ENCODE data around the gene LRRTM1. TPM values are rescaled to one million over a fixed set of nuclear protein-coding genes. Genes with fewer than 3 reads are reported as not detected.

The LRRTM1 gene
- total and polyA plus RNA-seq, 2 of the 4 experiments (the other 2 are of a cell fraction) = not detected

DNA sequence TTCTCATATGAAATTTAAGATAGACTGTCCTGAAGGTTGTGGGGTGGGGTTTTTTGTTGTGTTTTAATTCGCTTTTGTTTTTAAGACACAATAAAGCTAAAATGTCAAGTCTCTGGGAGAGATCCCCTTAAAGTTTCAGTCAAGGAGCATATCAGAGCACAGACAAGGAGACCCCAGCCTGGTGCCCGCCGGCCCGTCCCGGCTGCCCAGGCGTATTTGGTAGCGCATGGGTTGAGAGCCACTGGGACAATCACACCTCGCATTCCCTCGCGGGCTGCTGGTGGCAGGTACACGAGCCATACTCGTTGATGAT is 2.6 kb downstream of the LRRTM1 start:
- Histone ChIP-seq H3K4me1 (ENCODE audit: control insufficient read depth, insufficient read depth, low read length) (no peaks in the 10 kb centered on the region), H2AK5ac (ENCODE audit: low read depth, low read length) (no peak overlapping the region), H2BK20ac (ENCODE audit: low read depth, low read length) (no peak overlapping the region), H3K4ac (ENCODE audit: low read depth, low read length) (no peak overlapping the region), H4K91ac (ENCODE audit: insufficient read depth, low read depth, low read length) (no peak overlapping the region), H4K5ac (ENCODE audit: low read depth, low read length) (no peak overlapping the region), H2BK5ac (ENCODE audit: low read depth, low read length, poor library complexity, severe bottlenecking) (no peak overlapping the region), H4K20me1 (ENCODE audit: insufficient read depth, low read length) (no peaks in the 10 kb centered on the region), H2BK15ac (ENCODE audit: low read depth, low read length) (no peak overlapping the region), H3K79me1 (ENCODE audit: low read depth in 1 of 2, low read length in 2 of 2) (no peaks in the 10 kb centered on the region), H3K9ac (ENCODE audit: low read depth, low read length) (no peak overlapping the region), H2AK9ac (replicated peaks; ENCODE audit: low read depth, low read length, poor library complexity) (no peak overlapping the region), H2AFZ (replicated peaks; ENCODE audit: low read length, poor library complexity) (no peak overlapping the region), H4K8ac (ENCODE audit: low read depth in 2 of 2, low read length in 2 of 2) (no peak overlapping the region), H3K23ac (ENCODE audit: low read depth, low read length) (no peak overlapping the region), H3K4me2 (ENCODE audit: low read depth, low read length) (no peak overlapping the region), H3K56ac (ENCODE audit: extremely low read depth, insufficient read depth, low read length) (no peak overlapping the region), H2BK120ac (ENCODE audit: low read depth, low read length) (no peak overlapping the region), H3K36me3 (ENCODE audit: control insufficient read depth, insufficient read depth, low read length) (no peaks in the 10 kb centered on the region), H3K4me3 (ENCODE audit: insufficient read depth, low read depth, low read length) (no peak overlapping the region), H3K27me3 (ENCODE audit: control insufficient read depth, insufficient read depth, low read length) (peaks cover 42% of the 10 kb centered on the region), H3K27ac (ENCODE audit: insufficient read depth, low read length) (no peak overlapping the region), H3K9me3 (ENCODE audit: control insufficient read depth, insufficient read depth, low read length) (no peaks in the 10 kb centered on the region), H3K14ac (replicated peaks; ENCODE audit: low read depth, low read length) (no peak overlapping the region), H3K9me1 (ENCODE audit: insufficient read depth, low read length) (no peaks in the 10 kb centered on the region), H3K18ac (ENCODE audit: low read depth, low read length) (no peak overlapping the region)
- intact Hi-C loops (cut with micrococcal nuclease) (no loop called here), dilution Hi-C loops (cut with HindIII; ENCODE audit: low sequenced_read_pairs, unreplicated experiment) (no loop called here), in situ Hi-C loops (cut with MboI; ENCODE audit: low sequenced_read_pairs) (no loop called here)
- no TSS peak for BruUV-seq (replicated peaks)
- ChIA-PET CTCF (no interaction called here), POLR2A (ENCODE audit: unreplicated experiment) (no interaction called here)
- ATAC-seq (ENCODE audit: low read depth) (no peak), DNase-seq (no peak)
- TF ChIP-seq RFX5 (IDR thresholded peaks at IDR 0.05; ENCODE audit: low read depth, low read length) (no peak), CHD1 (IDR thresholded peaks at IDR 0.05; ENCODE audit: low read depth, low read length) (no peak), CEBPB (IDR thresholded peaks at IDR 0.05; ENCODE audit: low read depth, low read length) (no peak)
- WGBS, 2 experiments (ENCODE audit: extremely low coverage in 2 of 2, insufficient read length in 1 of 2) = 43% methylated on average over 11 of the region's 12 CpGs; no CpG with 5 or more reads in 1 of the 2 experiments

All from IMR-90 (cell line).